ENCODE data around the gene GPR148. TPM values are rescaled to one million over a fixed set of nuclear protein-coding genes. Genes with fewer than 3 reads are reported as not detected.

GPR148 gene
- total RNA-seq, 2 experiments from 2014 or later, result not detected

DNA sequence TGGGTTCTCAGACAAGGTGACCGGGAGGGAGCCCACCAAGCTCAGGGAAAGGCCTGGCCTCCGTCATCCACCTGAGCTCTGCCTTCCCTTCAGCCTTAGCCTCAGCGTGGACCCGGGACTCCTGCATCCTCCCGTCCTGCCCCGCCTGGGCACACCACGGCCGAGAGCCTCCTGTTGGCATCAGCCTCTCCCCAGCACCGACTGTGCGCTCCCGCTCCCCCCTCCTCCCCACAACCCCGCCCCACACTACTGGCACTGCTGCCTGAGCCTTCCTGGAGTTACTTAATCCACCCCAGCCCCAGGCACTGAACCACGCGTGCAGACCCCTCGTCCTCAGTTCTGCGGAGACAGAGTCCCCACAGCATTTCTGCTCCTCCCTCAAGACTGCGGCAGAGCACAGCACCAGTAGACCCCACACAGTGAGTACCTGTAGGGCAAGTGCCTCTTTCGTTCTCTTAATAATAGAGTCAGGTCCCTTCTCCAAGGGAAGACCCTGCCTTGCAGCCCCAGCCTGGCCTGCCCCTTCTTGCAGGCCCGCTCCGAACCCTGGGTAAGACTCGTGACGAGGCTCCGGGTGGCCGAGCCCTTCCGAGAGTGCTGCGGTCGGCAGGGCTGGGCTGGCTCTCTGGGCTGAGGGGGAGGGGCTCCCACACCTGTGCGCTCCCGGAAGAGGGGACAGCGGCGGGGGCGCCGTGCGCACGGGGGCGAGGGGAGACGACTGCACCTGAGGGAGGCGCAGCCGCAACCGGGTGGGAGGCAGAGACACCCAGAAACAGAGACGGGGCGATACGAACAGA lies 26.6 kb downstream of the GPR148 start, which contains the start of gene AMER3:
TSS of gene AMER3 (plus strand) at position 285 of the 797 bp plus-strand sequence. CDS start 6,533 bp downstream, outside the sequence.
- Mint-ChIP-seq H3K4me1 (no peaks in the 10 kb centered on the region), H3K27ac (no peak within 1 kb of the TSS), H3K9me3 (ENCODE audit: low read depth) (no peaks in the 10 kb centered on the region), H3K4me3 (no peak within 1 kb of the TSS), H3K27me3 (peaks cover 38% of the 10 kb centered on the region), H3K36me3 (ENCODE audit: low read depth) (no peaks in the 10 kb centered on the region)
- POLR2A ChIA-PET, result no interaction called here
- DNase-seq (no peak), ATAC-seq (no peak)
- intact Hi-C loops (cut with DNase I, micrococcal nuclease), result no loop called here
- CTCF ChIA-PET, result interaction anchor here (0.6 kb wide), 1 partner anchor 120 kb away, joined by 3 read pairs; no protein-coding TSS in a partner anchor

GRCh38 chr2:130756053-130756873 lies 27.4 kb downstream of the GPR148 start:
- POLR2A ChIA-PET, result interaction anchor here (0.6 kb wide), 1 partner anchor 28 kb away, joined by 3 read pairs; the partner anchor contains the start of gene GPR148
- peak; percentile 74 for ATAC-seq
- Mint-ChIP-seq H3K9me3 (ENCODE audit: low read depth) (no peaks in the 10 kb centered on the region), H3K36me3 (ENCODE audit: low read depth) (no peaks in the 10 kb centered on the region), H3K4me3 (no peak overlapping the region), H3K27ac (no peak overlapping the region), H3K27me3 (peaks cover 36% of the 10 kb centered on the region), H3K4me1 (no peaks in the 10 kb centered on the region)
- CTCF ChIA-PET, result interaction anchor here (0.6 kb wide), 1 partner anchor 150 kb away, joined by 5 read pairs; no protein-coding TSS in a partner anchor
- intact Hi-C loops (cut with DNase I, micrococcal nuclease), result no loop called here
- peak; percentile 49 for DNase-seq

GRCh38 chr2:130756874-130757668 lies 28.2 kb downstream of the GPR148 start:
- ChIA-PET POLR2A (no interaction called here), CTCF (no interaction called here)
- Mint-ChIP-seq H3K27ac (no peak overlapping the region), H3K4me1 (no peaks in the 10 kb centered on the region), H3K4me3 (no peak overlapping the region), H3K36me3 (ENCODE audit: low read depth) (no peaks in the 10 kb centered on the region), H3K27me3 (peaks cover 37% of the 10 kb centered on the region), H3K9me3 (ENCODE audit: low read depth) (no peaks in the 10 kb centered on the region)
- no peak for ATAC-seq
- intact Hi-C loops (cut with DNase I, micrococcal nuclease), result no loop called here
- DNase-seq, result no peak

GRCh38 chr2:130759906-130760753 lies 31.3 kb downstream of the GPR148 start:
- no peak for ATAC-seq
- Mint-ChIP-seq H3K4me1 (no peaks in the 10 kb centered on the region), H3K27me3 (peaks cover 21% of the 10 kb centered on the region), H3K36me3 (ENCODE audit: low read depth) (no peaks in the 10 kb centered on the region), H3K27ac (no peak overlapping the region), H3K4me3 (no peak overlapping the region), H3K9me3 (ENCODE audit: low read depth) (no peaks in the 10 kb centered on the region)
- ChIA-PET CTCF (no interaction called here), POLR2A (no interaction called here)
- intact Hi-C loops (cut with DNase I, micrococcal nuclease), result no loop called here
- no peak for DNase-seq

DNA sequence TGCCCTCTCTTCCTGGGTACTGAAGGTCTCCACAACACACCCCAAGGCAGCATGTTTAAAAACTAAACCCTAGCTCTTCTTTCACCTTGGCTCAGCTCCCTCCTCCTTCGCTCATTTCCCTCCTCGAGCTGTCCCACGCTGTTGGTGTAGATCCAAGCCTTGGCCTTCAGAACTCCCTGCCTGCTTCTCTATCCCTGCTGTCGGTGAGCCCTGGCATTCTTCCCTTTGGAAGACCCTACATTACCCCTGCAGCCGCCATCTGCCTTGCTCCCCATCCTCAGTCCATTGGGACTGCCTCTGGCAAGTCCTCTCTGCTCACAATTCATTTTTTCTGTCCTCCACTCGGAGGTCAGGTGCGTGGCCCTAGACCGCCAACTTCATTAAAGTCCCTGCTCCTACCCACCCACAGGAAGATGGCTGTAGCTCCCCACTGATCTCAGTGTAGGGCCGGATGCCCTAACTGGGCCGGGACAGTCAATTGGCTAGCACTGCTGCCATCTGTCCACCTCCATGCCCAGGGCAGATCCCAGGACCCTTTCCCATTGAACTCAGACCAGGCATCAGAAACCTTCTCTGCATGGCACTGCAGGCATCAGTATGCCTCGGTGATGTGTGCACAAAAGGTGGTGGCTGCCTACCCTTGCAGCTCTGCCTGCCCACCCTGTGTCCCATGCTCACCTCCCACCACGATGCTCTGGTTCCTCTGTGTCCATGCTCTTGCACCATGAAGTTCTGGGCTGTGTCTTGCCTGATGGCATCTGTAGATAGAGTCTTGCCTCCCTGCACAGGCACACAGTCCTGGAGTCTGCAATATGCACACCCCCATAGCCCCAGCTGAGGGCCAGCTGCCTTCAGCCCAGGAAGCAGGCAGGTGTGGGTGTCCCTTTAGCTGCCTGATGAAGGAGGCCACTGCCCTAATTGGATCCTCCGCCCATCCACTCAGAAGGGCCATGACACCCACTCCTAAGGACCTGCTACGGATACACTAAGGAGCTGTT lies 32.2 kb downstream of the GPR148 start:
- no peak overlapping the region for H3K27ac Mint-ChIP-seq
- no peak overlapping the region for H3K4me3 Mint-ChIP-seq
- peaks cover 16% of the 10 kb centered on the region for H3K27me3 Mint-ChIP-seq
- POLR2A ChIA-PET, result no interaction called here
- intact Hi-C loops (cut with DNase I, micrococcal nuclease), result no loop called here
- DNase-seq (no peak), ATAC-seq (no peak)
- H3K36me3 Mint-ChIP-seq (ENCODE audit: low read depth), result no peaks in the 10 kb centered on the region
- no peaks in the 10 kb centered on the region for H3K4me1 Mint-ChIP-seq
- no peaks in the 10 kb centered on the region for H3K9me3 Mint-ChIP-seq (ENCODE audit: low read depth)
- CTCF ChIA-PET, result no interaction called here

DNA sequence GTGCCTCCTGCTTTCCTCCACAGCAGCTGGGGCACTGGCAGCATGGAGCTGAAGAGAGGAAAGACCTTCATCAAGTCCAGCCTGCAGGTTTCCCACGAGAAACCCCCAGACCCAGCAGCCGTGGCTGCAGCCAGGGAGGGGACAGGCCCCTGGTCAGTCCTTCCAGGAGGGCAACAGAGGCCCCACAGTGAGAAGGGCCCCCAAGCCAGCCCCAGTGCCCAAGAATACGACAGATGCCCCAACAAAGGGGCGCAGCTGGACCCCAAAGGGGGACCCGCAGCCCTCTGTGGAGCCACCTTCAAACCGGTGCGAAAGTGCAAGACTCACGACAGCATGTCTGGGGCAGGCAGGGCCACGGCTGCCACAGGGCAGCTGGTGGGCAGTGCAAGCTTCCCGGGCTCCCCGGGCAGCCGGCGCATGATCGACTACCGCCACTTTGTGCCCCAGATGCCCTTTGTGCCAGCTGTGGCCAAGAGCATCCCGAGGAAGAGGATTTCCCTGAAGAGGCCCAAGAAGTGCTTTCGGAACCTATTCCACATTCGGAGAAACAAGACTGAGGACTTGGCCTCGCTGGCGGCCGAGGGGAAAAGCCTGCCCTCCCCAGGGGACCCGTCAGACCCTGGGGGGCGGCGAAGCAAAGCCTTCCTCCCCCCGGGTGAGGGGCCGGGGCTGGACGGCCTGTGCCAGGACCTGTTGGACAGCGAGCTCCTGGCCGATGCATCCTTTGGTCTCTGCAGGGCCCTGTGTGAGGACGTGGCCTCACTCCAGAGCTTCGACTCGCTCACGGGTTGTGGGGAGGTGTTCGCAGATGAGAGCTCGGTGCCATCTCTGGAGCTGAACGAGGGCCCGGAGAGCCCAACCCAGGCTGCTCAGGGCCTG lies 33.4 kb downstream of the GPR148 start:
- Mint-ChIP-seq H3K27ac (no peak overlapping the region), H3K36me3 (ENCODE audit: low read depth) (no peaks in the 10 kb centered on the region), H3K4me1 (no peaks in the 10 kb centered on the region), H3K9me3 (ENCODE audit: low read depth) (no peaks in the 10 kb centered on the region), H3K27me3 (peaks cover 8% of the 10 kb centered on the region), H3K4me3 (no peak overlapping the region)
- ATAC-seq (no peak), DNase-seq (no peak)
- ChIA-PET POLR2A (no interaction called here), CTCF (no interaction called here)
- intact Hi-C loops (cut with DNase I, micrococcal nuclease), result no loop called here

GRCh38 chr2:130762910-130763385 lies 34.1 kb downstream of the GPR148 start:
- Mint-ChIP-seq H3K27me3 (peaks cover 5% of the 10 kb centered on the region), H3K4me3 (no peak overlapping the region), H3K9me3 (ENCODE audit: low read depth) (no peaks in the 10 kb centered on the region), H3K36me3 (ENCODE audit: low read depth) (no peaks in the 10 kb centered on the region), H3K4me1 (no peaks in the 10 kb centered on the region), H3K27ac (no peak overlapping the region)
- ChIA-PET POLR2A (no interaction called here), CTCF (no interaction called here)
- DNase-seq, result no peak
- intact Hi-C loops (cut with DNase I, micrococcal nuclease), result no loop called here
- no peak for ATAC-seq

DNA sequence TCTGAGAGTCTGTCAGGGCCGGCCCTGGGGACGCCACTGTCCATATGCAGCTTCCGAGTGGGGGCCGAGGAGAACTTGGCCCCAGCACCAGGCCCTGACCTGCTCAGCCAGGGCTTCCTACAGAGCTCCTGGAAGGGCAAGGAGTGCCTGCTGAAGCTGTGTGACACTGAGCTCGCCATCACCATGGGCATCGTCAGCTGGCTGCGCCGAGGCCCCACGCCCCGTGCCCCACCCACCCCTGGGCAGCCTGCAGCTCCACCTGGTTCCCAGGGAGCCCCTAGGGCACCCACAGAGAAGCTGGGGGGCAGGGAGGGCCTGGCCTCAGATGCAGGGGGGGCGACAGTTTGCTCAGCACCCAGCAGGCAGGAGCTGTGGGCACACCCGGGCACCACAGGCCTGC lies 34.5 kb downstream of the GPR148 start:
- no peaks in the 10 kb centered on the region for H3K9me3 Mint-ChIP-seq (ENCODE audit: low read depth)
- no peaks in the 10 kb centered on the region for H3K36me3 Mint-ChIP-seq (ENCODE audit: low read depth)
- no peak for DNase-seq
- ChIA-PET CTCF (no interaction called here), POLR2A (no interaction called here)
- ATAC-seq, result no peak
- no peaks in the 10 kb centered on the region for H3K4me1 Mint-ChIP-seq
- intact Hi-C loops (cut with DNase I, micrococcal nuclease), result no loop called here
- peaks cover 4% of the 10 kb centered on the region for H3K27me3 Mint-ChIP-seq
- no peak overlapping the region for H3K27ac Mint-ChIP-seq
- no peak overlapping the region for H3K4me3 Mint-ChIP-seq

GRCh38 chr2:130764035-130764820 lies 35.4 kb downstream of the GPR148 start:
- Mint-ChIP-seq H3K36me3 (ENCODE audit: low read depth) (no peaks in the 10 kb centered on the region), H3K4me1 (no peaks in the 10 kb centered on the region), H3K9me3 (ENCODE audit: low read depth) (no peaks in the 10 kb centered on the region), H3K27ac (no peak overlapping the region), H3K4me3 (no peak overlapping the region), H3K27me3 (peaks cover 4% of the 10 kb centered on the region)
- ATAC-seq, result no peak
- POLR2A ChIA-PET, result no interaction called here
- intact Hi-C loops (cut with DNase I, micrococcal nuclease), result no loop called here
- CTCF ChIA-PET, result no interaction called here
- no peak for DNase-seq
